GM12875 (cell line): ENCODE results near the gene CDC37L1.

Experiments used
- H3K4me3 ChIP-seq: one replicate; pipeline ENCODE4 v1.5.1; 2011; ENCODE audit warnings: low read depth, low read length, control low read depth
- TF ChIP-seq, protein P1 (sequence below): IDR thresholded peaks from 2 replicates; pipeline ENCODE4 v1.5.1; 2011; ENCODE audit warnings: low read depth, mild to moderate bottlenecking, control low read depth, inconsistent platforms, low read length, moderate library complexity, borderline replicate concordance; ENCODE audit not compliant: insufficient read depth

The CDC37L1 gene

DNA sequence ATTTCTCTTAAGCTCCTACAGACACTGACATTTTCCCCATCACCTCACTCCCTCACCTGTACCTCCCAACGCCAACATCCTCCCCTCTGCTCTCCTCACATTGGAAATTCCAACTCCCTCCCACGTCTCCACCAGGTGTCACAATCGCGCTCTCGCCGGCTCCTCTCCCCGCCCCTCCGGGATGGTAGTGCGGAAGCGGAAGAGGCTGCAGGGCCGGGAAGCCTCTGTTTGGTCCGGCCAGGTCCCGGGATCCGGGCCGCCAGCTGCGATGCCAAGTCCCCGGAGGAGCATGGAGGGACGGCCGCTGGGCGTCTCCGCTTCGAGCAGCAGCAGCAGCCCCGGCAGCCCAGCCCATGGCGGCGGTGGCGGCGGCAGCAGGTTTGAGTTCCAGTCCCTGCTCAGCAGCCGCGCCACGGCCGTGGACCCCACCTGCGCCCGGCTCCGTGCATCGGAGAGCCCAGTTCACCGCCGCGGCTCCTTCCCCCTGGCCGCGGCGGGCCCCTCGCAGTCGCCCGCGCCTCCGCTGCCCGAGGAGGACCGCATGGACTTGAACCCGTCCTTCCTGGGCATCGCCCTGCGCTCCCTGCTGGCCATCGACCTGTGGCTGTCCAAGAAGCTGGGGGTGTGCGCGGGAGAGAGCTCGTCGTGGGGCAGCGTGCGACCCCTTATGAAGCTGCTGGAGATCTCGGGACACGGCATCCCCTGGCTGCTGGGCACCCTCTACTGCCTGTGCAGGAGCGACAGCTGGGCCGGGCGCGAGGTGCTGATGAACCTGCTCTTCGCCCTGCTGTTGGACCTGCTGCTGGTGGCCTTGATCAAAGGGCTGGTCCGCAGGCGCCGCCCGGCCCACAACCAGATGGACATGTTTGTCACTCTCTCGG is 17.0 kb upstream of the CDC37L1 start, which contains the start of gene PLPP6:
Gene PLPP6 (plus strand): TSS at position 187 of the 881 bp plus-strand sequence. CDS start 82 bp downstream, at position 269.
- TF ChIP-seq, protein P1, sequence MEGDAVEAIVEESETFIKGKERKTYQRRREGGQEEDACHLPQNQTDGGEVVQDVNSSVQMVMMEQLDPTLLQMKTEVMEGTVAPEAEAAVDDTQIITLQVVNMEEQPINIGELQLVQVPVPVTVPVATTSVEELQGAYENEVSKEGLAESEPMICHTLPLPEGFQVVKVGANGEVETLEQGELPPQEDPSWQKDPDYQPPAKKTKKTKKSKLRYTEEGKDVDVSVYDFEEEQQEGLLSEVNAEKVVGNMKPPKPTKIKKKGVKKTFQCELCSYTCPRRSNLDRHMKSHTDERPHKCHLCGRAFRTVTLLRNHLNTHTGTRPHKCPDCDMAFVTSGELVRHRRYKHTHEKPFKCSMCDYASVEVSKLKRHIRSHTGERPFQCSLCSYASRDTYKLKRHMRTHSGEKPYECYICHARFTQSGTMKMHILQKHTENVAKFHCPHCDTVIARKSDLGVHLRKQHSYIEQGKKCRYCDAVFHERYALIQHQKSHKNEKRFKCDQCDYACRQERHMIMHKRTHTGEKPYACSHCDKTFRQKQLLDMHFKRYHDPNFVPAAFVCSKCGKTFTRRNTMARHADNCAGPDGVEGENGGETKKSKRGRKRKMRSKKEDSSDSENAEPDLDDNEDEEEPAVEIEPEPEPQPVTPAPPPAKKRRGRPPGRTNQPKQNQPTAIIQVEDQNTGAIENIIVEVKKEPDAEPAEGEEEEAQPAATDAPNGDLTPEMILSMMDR = peak; percentile 61
- H3K4me3 ChIP-seq = peak within 1 kb of the TSS; percentile 79

DNA sequence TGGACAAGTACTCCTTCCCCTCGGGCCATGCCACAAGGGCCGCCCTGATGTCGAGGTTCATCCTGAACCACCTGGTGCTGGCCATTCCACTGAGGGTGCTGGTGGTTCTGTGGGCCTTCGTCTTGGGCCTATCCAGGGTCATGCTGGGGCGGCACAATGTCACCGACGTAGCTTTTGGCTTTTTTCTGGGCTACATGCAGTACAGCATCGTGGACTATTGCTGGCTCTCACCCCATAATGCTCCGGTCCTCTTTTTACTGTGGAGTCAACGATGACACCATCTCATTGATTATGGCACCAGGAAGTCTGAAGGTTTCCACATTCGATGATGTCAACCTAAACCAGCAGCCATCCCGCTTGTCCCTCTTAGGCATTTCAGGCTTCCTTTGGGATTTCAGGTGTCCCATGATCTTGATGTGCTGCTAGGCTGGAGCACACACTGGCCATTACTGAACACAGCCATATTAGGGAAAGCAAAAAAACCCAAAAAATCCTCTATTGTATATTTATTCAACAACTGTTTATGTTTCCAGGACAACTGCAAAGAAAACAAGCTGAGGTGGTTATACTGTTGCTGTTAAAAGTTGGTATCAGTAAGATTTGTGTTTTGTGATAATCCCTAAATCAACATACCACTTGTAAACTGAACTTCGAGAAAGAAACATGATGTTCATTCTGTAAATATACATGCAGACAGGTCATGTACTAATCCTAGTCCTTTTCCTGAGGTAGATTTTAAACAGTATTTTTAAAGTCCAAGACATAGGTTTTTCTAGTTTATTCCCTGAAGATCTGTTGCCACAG is 16.2 kb upstream of the CDC37L1 start:
- peak overlapping the region; percentile 79 for H3K4me3 ChIP-seq
- TF ChIP-seq, protein P1 = no peak

DNA sequence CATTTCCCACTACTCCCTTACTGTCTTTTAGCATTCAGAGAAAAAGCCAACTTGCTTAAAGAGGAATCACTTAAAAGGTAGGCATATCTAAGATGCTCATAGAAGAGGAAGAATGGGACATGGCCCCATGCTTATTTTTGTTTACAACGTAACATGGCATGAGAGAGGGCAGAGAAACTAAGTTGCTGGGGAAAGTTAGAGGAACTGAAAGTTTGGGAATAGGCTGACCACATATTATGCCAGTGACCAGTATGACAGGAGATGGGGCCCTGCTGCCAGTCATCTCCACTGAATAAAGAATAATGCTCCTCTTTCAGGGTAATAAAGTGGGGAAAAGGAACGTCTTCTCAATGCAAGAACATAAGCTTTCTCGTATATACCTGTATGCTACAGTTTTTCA is 15.4 kb upstream of the CDC37L1 start:
- TF ChIP-seq, protein P1 = no peak
- H3K4me3 ChIP-seq = no peak overlapping the region

- no peak overlapping the region for H3K4me3 ChIP-seq
- TF ChIP-seq, protein P1 = no peak
Observed at GRCh38 chr9:4665357-4665756, 14.0 kb upstream of the CDC37L1 start.

DNA sequence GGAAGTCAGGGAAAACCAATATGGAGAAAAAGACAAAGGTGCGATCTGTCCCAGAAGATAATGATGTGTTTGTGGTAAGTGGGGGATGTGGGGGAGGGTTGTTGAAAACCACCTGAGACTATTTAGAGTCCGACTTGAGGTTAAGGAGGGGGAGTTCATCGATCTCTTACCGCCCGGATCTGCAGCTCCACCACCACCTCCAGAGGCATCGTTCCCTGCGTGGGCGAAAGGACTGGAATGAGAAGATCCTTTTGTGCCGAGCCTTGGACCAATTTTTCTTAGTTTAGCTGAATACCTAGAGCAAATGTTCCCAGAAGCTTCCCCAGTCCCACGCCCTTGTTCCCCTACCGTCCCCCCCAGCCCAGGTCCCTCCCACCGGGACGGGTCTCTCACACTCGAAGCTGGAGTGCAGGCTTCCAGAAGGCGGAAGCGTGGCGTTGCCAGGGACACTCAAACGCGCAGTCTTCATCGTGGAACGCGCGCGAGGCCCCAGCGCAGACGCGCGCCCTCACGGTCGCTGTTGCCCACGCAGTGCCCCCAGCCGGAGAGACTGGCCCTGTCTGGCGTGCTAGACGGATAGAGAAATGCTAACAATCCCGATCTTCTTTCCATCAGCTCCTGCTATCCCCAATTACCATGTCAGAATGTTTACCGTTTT is 13.2 kb upstream of the CDC37L1 start, which contains the start of gene SPATA6L:
Gene SPATA6L (minus strand): TSS at position 439 of the 658 bp plus-strand sequence. CDS start 230 bp downstream, at position 209.
- TF ChIP-seq, protein P1 = 0 out of 2 replicates have a peak, but pooled peaks have one; percentile 11
- H3K4me3 ChIP-seq = peak within 1 kb of the TSS; percentile 51

DNA sequence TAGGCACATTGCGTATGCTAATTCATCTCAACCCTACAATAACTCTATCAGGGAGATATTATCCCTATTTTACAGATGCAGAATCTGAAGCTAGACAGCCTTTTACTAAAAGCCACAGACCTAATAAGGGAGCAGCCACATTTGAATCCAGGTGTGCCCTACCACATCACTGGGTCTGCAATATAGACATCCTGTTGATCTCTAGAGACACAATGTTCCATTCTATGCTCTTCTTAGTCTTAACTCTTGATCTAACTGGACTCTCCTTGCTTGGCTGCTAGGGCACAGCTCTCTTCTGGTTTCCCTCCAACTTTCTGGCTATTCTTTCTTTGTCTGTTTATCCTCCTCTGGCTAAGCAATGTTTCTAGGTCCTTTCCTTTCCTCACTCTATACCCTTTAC is 11.7 kb upstream of the CDC37L1 start:
- H3K4me3 ChIP-seq = no peak overlapping the region
- TF ChIP-seq, protein P1 = no peak
